ENCODE measurements around the gene TMA7. TPM values are rescaled to one million over a fixed set of nuclear protein-coding genes. Genes with fewer than 3 reads are reported as not detected.

The TMA7 gene
- total and polyA plus RNA-seq, 2 of the 13 experiments (the other 11 are each of a cell fraction or from before 2014, with no cell fraction given): 100 to 486 TPM

DNA sequence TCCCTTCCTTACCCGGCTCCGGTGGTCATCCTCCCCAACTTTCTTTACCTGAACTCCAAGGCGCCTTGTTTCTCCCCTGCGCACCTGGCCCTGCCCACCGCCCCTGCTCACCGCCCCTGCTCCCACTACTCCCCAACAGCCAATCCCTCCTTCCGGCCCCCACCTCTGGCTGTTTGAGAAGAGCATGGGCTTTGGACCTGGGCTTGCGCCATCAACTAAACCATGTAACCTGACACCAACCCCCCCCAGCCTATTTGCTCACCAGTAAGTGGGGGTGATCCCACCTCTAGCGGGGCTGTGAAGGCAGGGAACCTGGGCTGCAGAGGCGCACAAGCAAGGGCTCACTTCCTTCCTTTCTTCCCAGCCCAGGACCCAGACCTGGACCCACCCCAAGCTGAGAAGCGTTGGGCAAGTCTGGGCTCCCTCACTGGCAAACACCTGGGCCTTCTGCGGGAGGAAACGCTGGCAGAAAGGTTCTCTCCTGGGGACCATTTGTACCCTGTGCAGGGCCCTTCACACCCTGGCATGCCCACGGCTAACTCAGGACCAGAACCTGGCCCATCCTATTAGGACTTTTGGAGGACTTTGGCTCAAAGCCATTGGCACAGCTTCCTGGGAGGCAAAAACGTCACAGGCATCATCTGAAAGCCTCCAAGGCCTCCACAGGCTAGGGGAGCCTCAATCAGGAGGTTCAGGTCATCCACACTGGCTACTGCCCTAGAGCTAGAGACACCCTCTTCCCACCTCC lies 9.9 kb upstream of the TMA7 start, which contains the start of gene PLXNB1 (continued):
- TF ChIP-seq, protein P1, sequence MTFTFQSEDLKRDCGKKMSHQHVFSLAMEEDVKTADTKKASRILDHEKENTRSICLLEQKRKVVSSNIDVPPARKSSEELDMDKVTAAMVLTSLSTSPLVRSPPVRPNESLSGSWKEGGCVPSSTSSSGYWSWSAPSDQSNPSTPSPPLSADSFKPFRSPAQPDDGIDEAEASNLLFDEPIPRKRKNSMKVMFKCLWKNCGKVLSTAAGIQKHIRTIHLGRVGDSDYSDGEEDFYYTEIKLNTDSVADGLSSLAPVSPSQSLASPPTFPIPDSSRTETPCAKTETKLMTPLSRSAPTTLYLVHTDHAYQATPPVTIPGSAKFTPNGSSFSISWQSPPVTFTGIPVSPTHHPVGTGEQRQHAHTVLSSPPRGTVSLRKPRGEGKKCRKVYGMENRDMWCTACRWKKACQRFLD (CRISPR knock-in tag; IDR thresholded peaks at IDR 0.05; ENCODE audit: borderline replicate concordance): no peak
- TF ChIP-seq ZNF576 (CRISPR knock-in tag; IDR thresholded peaks at IDR 0.05) (no peak; the same call in 1 of the 2 replicates), POGZ (CRISPR knock-in tag; IDR thresholded peaks at IDR 0.05) (peak; percentile 85), NR1H2 (CRISPR knock-in tag; IDR thresholded peaks at IDR 0.05; ENCODE audit: borderline replicate concordance, low read depth) (no peak), MEIS1 (CRISPR knock-in tag; IDR thresholded peaks at IDR 0.05; ENCODE audit: borderline replicate concordance) (peak; percentile 83), TBL1XR1 (IDR thresholded peaks at IDR 0.05; ENCODE audit: borderline replicate concordance, low read length, partially characterized antibody) (peak; percentile 80), ZNF17 (CRISPR knock-in tag; IDR thresholded peaks at IDR 0.05) (no peak), XBP1 (CRISPR knock-in tag; IDR thresholded peaks at IDR 0.05) (no peak), ZFP36L1 (CRISPR knock-in tag; IDR thresholded peaks at IDR 0.05) (0 out of 2 replicates have a peak, but pooled peaks have one; percentile 64), TMF1 (CRISPR knock-in tag; IDR thresholded peaks at IDR 0.05; ENCODE audit: low read depth) (no peak), MAX (IDR thresholded peaks at IDR 0.05) (no peak), CEBPG (CRISPR knock-in tag; IDR thresholded peaks at IDR 0.05) (peak; percentile 96), ZNF292 (CRISPR knock-in tag; IDR thresholded peaks at IDR 0.05; ENCODE audit: borderline replicate concordance, low read depth) (peak; percentile 79; the same call in 1 of the 2 replicates), ARID2 (CRISPR knock-in tag; IDR thresholded peaks at IDR 0.05; ENCODE audit: borderline replicate concordance) (no peak), MXI1 (IDR thresholded peaks at IDR 0.05; ENCODE audit: borderline replicate concordance, low read depth, low read length) (peak; percentile 66; the same call in 1 of the 3 replicates), TEAD3 (CRISPR knock-in tag; optimal IDR thresholded peaks at IDR 0.05; ENCODE audit: borderline replicate concordance) (peak; percentile 84), ISX (CRISPR knock-in tag; conservative IDR thresholded peaks at IDR 0.05) (0 out of 2 replicates have a peak, but pooled peaks have one; percentile 25), FOXP4 (CRISPR knock-in tag; IDR thresholded peaks at IDR 0.05) (peak; percentile 94), ZFP37 (CRISPR knock-in tag; IDR thresholded peaks at IDR 0.05; ENCODE audit: borderline replicate concordance) (peak; percentile 77; the same call in 1 of the 2 replicates)
- TF ChIP-seq, protein P2, sequence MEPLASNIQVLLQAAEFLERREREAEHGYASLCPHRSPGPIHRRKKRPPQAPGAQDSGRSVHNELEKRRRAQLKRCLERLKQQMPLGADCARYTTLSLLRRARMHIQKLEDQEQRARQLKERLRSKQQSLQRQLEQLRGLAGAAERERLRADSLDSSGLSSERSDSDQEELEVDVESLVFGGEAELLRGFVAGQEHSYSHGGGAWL (CRISPR knock-in tag; IDR thresholded peaks at IDR 0.05): no peak; the same call in 1 of the 2 replicates
- TF ChIP-seq, protein P3, sequence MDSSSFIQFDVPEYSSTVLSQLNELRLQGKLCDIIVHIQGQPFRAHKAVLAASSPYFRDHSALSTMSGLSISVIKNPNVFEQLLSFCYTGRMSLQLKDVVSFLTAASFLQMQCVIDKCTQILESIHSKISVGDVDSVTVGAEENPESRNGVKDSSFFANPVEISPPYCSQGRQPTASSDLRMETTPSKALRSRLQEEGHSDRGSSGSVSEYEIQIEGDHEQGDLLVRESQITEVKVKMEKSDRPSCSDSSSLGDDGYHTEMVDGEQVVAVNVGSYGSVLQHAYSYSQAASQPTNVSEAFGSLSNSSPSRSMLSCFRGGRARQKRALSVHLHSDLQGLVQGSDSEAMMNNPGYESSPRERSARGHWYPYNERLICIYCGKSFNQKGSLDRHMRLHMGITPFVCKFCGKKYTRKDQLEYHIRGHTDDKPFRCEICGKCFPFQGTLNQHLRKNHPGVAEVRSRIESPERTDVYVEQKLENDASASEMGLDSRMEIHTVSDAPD (CRISPR knock-in tag; IDR thresholded peaks at IDR 0.05): peak; percentile 91
- TF ChIP-seq, protein P4, sequence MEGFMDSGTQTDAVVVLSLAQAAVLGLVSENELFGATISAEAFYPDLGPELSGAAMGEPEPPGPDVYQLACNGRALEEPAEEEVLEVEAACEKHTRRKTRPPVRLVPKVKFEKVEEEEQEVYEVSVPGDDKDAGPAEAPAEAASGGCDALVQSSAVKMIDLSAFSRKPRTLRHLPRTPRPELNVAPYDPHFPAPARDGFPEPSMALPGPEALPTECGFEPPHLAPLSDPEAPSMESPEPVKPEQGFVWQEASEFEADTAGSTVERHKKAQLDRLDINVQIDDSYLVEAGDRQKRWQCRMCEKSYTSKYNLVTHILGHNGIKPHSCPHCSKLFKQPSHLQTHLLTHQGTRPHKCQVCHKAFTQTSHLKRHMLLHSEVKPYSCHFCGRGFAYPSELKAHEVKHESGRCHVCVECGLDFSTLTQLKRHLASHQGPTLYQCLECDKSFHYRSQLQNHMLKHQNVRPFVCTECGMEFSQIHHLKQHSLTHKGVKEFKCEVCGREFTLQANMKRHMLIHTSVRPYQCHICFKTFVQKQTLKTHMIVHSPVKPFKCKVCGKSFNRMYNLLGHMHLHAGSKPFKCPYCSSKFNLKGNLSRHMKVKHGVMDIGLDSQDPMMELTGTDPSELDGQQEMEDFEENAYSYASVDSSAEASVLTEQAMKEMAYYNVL (CRISPR knock-in tag; IDR thresholded peaks at IDR 0.05; ENCODE audit: borderline replicate concordance): peak; percentile 85
